HepG2 (cell line): Measurements from ENCODE around the gene GPD1. TPM values are rescaled to one million over a fixed set of nuclear protein-coding genes. Genes with fewer than 3 reads are reported as not detected.
A peak's percentile ranks its signal among the peaks of the same experiment; 100 is the strongest.

Experiments
- FIP1L1 ChIP-seq: fragments of 200-400 bp; formaldehyde crosslinking; IDR thresholded peaks from 2 replicates; pipeline ENCODE4 v1.6.1; 2018; ENCODE audit warnings: low read depth, mild to moderate bottlenecking, low read length, moderate library complexity, borderline replicate concordance; ENCODE audit not compliant: insufficient read depth
- GFI1 ChIP-seq: sonication (generic); formaldehyde crosslinking; IDR thresholded peaks from 2 replicates; pipeline ENCODE4 v1.5.0; 2020; ENCODE audit warnings: missing genetic modification reagents, mild to moderate bottlenecking, borderline replicate concordance
- ISX ChIP-seq: sonication (generic); formaldehyde crosslinking; conservative IDR thresholded peaks from 2 replicates; pipeline ENCODE4 v1.5.0; 2020; ENCODE audit warnings: missing genetic modification reagents
- KAT8 ChIP-seq: IDR thresholded peaks from 2 replicates; pipeline ENCODE4 v1.6.1; 2016; ENCODE audit warnings: missing genetic modification reagents, missing compliant biosample characterization
- MATR3 ChIP-seq: sonication (generic); formaldehyde crosslinking; IDR thresholded peaks from 2 replicates; pipeline ENCODE4 v1.4.0; 2020; ENCODE audit warnings: missing genetic modification reagents
- MBD4 ChIP-seq: IDR thresholded peaks from 2 replicates; pipeline ENCODE4 v1.6.1; 2012; ENCODE audit warnings: low read length, inconsistent platforms, borderline replicate concordance
- MEIS1 ChIP-seq: sonication (generic); formaldehyde crosslinking; IDR thresholded peaks from 2 replicates; pipeline ENCODE4 v1.9.0; 2021; ENCODE audit warnings: mild to moderate bottlenecking, missing genetic modification reagents, moderate library complexity, borderline replicate concordance
- MIER3 ChIP-seq: IDR thresholded peaks from 2 replicates; pipeline ENCODE4 v1.6.1; 2016; ENCODE audit warnings: missing compliant biosample characterization, borderline replicate concordance
- NFE2L1 ChIP-seq: sonication (generic); formaldehyde crosslinking; IDR thresholded peaks from 2 replicates; pipeline ENCODE4 v1.4.0; 2020; ENCODE audit warnings: missing genetic modification reagents, mild to moderate bottlenecking, borderline replicate concordance
- SOX6 ChIP-seq, 2 experiments: fragments of 450-650 bp in 1 of 2; sonication (generic) in 1 of 2; formaldehyde crosslinking in 1 of 2; IDR thresholded peaks; 2 replicates each; pipeline versions ENCODE4 v1.4.0 to v1.6.1; 2017 to 2020; ENCODE audit warnings: antibody characterized with exemption in 1 of 2, mild to moderate bottlenecking in 1 of 2, missing genetic modification reagents in 1 of 2
- SP4 ChIP-seq: sonication (generic); formaldehyde crosslinking; IDR thresholded peaks from 2 replicates; pipeline ENCODE4 v1.8.1; 2023; ENCODE audit warnings: mild to moderate bottlenecking, missing genetic modification reagents
- TBX3 ChIP-seq: fragments of 450-650 bp; IDR thresholded peaks from 2 replicates; pipeline ENCODE4 v1.6.1; 2017; ENCODE audit warnings: antibody characterized with exemption, mild to moderate bottlenecking, inconsistent platforms, borderline replicate concordance
- TMF1 ChIP-seq: sonication (generic); formaldehyde crosslinking; IDR thresholded peaks from 2 replicates; pipeline ENCODE4 v1.8.1; 2022; ENCODE audit warnings: low read depth, missing genetic modification reagents
- ZNF317 ChIP-seq: sonication (generic); formaldehyde crosslinking; IDR thresholded peaks from 2 replicates; pipeline ENCODE4 v1.5.0; 2020; ENCODE audit warnings: mild to moderate bottlenecking, missing genetic modification reagents
- ZNF430 ChIP-seq: sonication (generic); formaldehyde crosslinking; IDR thresholded peaks from 2 replicates; pipeline ENCODE4 v1.9.0; 2021; ENCODE audit warnings: mild to moderate bottlenecking, missing genetic modification reagents
- ZNF446 ChIP-seq: sonication (generic); formaldehyde crosslinking; IDR thresholded peaks from 2 replicates; pipeline ENCODE4 v1.5.0; 2020; ENCODE audit warnings: mild to moderate bottlenecking, missing genetic modification reagents
- ZNF567 ChIP-seq: sonication (generic); formaldehyde crosslinking; IDR thresholded peaks from 2 replicates; pipeline ENCODE4 v1.8.1; 2023; ENCODE audit warnings: mild to moderate bottlenecking, missing genetic modification reagents, borderline replicate concordance
- ZNF598 ChIP-seq: sonication (generic); formaldehyde crosslinking; IDR thresholded peaks from 2 replicates; pipeline ENCODE4 v1.5.1; 2020; ENCODE audit warnings: mild to moderate bottlenecking, missing genetic modification reagents, borderline replicate concordance
- ZNF678 ChIP-seq: sonication (generic); formaldehyde crosslinking; IDR thresholded peaks from 2 replicates; pipeline ENCODE4 v1.4.0; 2020; ENCODE audit warnings: mild to moderate bottlenecking, missing genetic modification reagents
- ZNF737 ChIP-seq: sonication (generic); formaldehyde crosslinking; IDR thresholded peaks from 2 replicates; pipeline ENCODE4 v1.5.0; 2020; ENCODE audit warnings: missing genetic modification reagents, mild to moderate bottlenecking, borderline replicate concordance
- ZSCAN25 ChIP-seq: sonication (generic); formaldehyde crosslinking; IDR thresholded peaks from 2 replicates; pipeline ENCODE4 v1.8.0; 2022; ENCODE audit warnings: mild to moderate bottlenecking, missing genetic modification reagents
- polyA plus RNA-seq, 8 experiments: library from polyadenylated mRNA; depleted of rRNA in 3 of 8; stranded (reverse) in 7 of 8; unstranded in 1 of 8; fragments of >200 nt; fragmentation: Illumina TruSeq in 4 of 8; extraction: Trizol in 4 of 8; gene quantifications; 2 replicates each; pipeline versions ENCODE4 v1.2.1 to v1.2.3, GENCODE V29; 2011 to 2016; ENCODE audit warnings: low read depth in 4 of 8, missing spikeins in 1 of 8, mixed read lengths in 1 of 8; ENCODE audit not compliant: insufficient read depth in 1 of 8
- total RNA-seq, 5 experiments: library from RNA; depleted of rRNA; stranded (reverse); fragments of >200 nt; fragmentation: Illumina TruSeq; extraction: Trizol; gene quantifications; 2 replicates each; pipeline ENCODE4 v1.2.3, GENCODE V29; 2016; ENCODE audit warnings: low read depth in 1 of 5
- TF ChIP-seq, protein P1 (sequence below): sonication (generic); formaldehyde crosslinking; IDR thresholded peaks from 2 replicates; pipeline ENCODE4 v1.4.0; 2020; ENCODE audit warnings: missing genetic modification reagents
- TF ChIP-seq, protein P2 (sequence below): IDR thresholded peaks from 2 replicates; pipeline ENCODE4 v1.6.1; 2016
- TF ChIP-seq, protein P3 (sequence below): sonication (generic); formaldehyde crosslinking; IDR thresholded peaks from 2 replicates; pipeline ENCODE4 v1.4.0; 2020; ENCODE audit warnings: missing genetic modification reagents, low read depth, mild to moderate bottlenecking, borderline replicate concordance

Gene GPD1
- total and polyA plus RNA-seq, 2 of the 13 experiments (the other 11 are each of a cell fraction or from before 2014, with no cell fraction given), result 3.7 to 30.6 TPM

DNA sequence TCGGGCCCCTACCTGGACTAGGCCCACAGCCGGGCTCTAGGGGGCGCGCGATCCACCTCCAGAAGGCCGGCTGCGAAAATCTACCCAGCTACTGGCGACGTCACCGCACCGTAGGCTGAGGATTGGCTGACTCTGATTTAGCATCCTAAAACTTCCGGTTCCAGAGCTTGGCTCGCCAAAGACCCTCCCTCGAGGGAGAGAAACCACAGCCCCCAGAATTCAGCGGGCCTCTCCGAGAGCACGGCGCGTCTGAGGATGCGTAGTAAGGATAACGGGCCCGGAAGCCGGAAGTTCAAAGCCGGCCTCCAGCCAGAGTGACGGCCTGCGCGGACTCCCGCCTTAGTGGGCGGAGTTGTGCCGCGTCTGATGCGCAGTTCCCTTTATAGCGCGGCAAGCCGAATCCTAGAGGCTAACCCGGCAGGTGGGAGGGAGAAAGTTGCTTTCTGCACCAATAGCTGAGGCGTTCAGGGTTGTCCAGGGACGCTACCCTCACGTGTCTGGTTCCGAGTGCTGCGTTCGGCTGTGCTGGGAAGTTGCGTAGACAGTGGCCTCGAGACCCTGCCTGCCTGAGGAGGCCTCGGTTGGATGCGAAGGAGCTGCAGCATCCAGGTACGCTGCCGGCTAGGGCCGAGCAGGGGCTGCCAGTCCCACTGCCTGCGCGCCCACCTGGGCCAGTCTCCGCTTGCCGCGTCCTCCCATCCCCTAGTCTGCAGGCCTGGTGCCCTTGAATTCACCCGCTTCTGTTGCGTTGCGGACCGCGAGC, 8.1 kb downstream of the GPD1 start, which contains the start of gene COX14 (continued):
- TF ChIP-seq KAT8 (CRISPR knock-in tag), result peak; percentile 91
- TF ChIP-seq TMF1 (CRISPR knock-in tag), result peak; percentile 89; the same call in 1 of the 2 replicates
- 0 out of 2 replicates have a peak, but pooled peaks have one; percentile 88 for TF ChIP-seq ZNF737 (CRISPR knock-in tag)
- TF ChIP-seq, protein P1, sequence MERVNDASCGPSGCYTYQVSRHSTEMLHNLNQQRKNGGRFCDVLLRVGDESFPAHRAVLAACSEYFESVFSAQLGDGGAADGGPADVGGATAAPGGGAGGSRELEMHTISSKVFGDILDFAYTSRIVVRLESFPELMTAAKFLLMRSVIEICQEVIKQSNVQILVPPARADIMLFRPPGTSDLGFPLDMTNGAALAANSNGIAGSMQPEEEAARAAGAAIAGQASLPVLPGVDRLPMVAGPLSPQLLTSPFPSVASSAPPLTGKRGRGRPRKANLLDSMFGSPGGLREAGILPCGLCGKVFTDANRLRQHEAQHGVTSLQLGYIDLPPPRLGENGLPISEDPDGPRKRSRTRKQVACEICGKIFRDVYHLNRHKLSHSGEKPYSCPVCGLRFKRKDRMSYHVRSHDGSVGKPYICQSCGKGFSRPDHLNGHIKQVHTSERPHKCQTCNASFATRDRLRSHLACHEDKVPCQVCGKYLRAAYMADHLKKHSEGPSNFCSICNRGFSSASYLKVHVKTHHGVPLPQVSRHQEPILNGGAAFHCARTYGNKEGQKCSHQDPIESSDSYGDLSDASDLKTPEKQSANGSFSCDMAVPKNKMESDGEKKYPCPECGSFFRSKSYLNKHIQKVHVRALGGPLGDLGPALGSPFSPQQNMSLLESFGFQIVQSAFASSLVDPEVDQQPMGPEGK (CRISPR knock-in tag), result peak; percentile 64
- TF ChIP-seq TBX3, result peak; percentile 83
- TF ChIP-seq ZNF567 (CRISPR knock-in tag), result peak; percentile 95
- peak; percentile 91; the same call in 1 of the 2 replicates for TF ChIP-seq NFE2L1 (CRISPR knock-in tag)
- peak; percentile 63; the same call in 1 of the 2 replicates for TF ChIP-seq ZNF678 (CRISPR knock-in tag)
- TF ChIP-seq ZNF598 (CRISPR knock-in tag), result peak; percentile 87; the same call in 1 of the 2 replicates
- TF ChIP-seq GFI1 (CRISPR knock-in tag), result no peak
- TF ChIP-seq MIER3 (CRISPR knock-in tag), result peak; percentile 62; the same call in 1 of the 2 replicates
- no peak for TF ChIP-seq FIP1L1
- peak; percentile 65 for TF ChIP-seq ZNF430 (CRISPR knock-in tag)
- TF ChIP-seq ISX (CRISPR knock-in tag), result no peak
- peak; percentile 70; the same call in 1 of the 2 replicates for TF ChIP-seq ZNF317 (CRISPR knock-in tag)
- TF ChIP-seq, protein P2, sequence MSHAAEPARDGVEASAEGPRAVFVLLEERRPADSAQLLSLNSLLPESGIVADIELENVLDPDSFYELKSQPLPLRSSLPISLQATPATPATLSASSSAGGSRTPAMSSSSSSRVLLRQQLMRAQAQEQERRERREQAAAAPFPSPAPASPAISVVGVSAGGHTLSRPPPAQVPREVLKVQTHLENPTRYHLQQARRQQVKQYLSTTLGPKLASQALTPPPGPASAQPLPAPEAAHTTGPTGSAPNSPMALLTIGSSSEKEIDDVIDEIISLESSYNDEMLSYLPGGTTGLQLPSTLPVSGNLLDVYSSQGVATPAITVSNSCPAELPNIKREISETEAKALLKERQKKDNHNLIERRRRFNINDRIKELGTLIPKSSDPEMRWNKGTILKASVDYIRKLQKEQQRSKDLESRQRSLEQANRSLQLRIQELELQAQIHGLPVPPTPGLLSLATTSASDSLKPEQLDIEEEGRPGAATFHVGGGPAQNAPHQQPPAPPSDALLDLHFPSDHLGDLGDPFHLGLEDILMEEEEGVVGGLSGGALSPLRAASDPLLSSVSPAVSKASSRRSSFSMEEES, result no peak
- TF ChIP-seq MBD4, result no peak
- peak; percentile 74; the same call in 1 of the 2 replicates for TF ChIP-seq SP4 (CRISPR knock-in tag)
- TF ChIP-seq SOX6 (IDR thresholded peaks at IDR 0.05), result no peak
- peak; percentile 68 for TF ChIP-seq SOX6 (CRISPR knock-in tag; IDR thresholded peaks at IDR 0.05)
- TF ChIP-seq MATR3 (CRISPR knock-in tag), result no peak
- TF ChIP-seq ZSCAN25, result 0 out of 2 replicates have a peak, but pooled peaks have one; percentile 51
- TF ChIP-seq, protein P3, sequence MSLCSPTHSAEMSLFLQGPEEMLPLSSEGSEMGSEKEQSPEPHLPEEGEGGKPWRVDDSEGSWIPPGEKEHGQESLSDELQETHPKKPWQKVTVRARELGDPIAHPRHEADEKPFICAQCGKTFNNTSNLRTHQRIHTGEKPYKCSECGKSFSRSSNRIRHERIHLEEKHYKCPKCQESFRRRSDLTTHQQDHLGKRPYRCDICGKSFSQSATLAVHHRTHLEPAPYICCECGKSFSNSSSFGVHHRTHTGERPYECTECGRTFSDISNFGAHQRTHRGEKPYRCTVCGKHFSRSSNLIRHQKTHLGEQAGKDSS (CRISPR knock-in tag), result 0 out of 2 replicates have a peak, but pooled peaks have one; percentile 72
- TF ChIP-seq ZNF446 (CRISPR knock-in tag), result peak; percentile 95
- peak; percentile 89; the same call in 1 of the 2 replicates for TF ChIP-seq MEIS1 (CRISPR knock-in tag)
